HG03039 (cell line): Measurements from ENCODE around the gene ARID5B.

Experiments used
- ATAC-seq: cut with Tn5 transposase; IDR thresholded peaks from one replicate; pipeline ENCODE4 v1.9.1; 2021; ENCODE audit warnings: mild to moderate bottlenecking, moderate library complexity; ENCODE audit not compliant: unreplicated experiment

ARID5B gene

GRCh38 chr10:62113680-62114079, 212.2 kb downstream of the ARID5B start:
- ATAC-seq, result no peak

- ATAC-seq, result no peak
Measured at GRCh38 chr10:62115321-62115720, 213.8 kb downstream of the ARID5B start.

- ATAC-seq, result no peak
Measured at GRCh38 chr10:62115842-62116241, 214.3 kb downstream of the ARID5B start.

- ATAC-seq, result no peak
Measured at GRCh38 chr10:62116896-62117295, 215.4 kb downstream of the ARID5B start.

- ATAC-seq, result no peak
Measured at GRCh38 chr10:62121187-62121530, 219.7 kb downstream of the ARID5B start.

GRCh38 chr10:62127975-62128374, 226.5 kb downstream of the ARID5B start:
- no peak for ATAC-seq

GRCh38 chr10:62130948-62131347, 229.4 kb downstream of the ARID5B start:
- no peak for ATAC-seq

GRCh38 chr10:62131724-62132123, 230.2 kb downstream of the ARID5B start:
- ATAC-seq, result no peak

- ATAC-seq, result peak; percentile 64
Measured at GRCh38 chr10:62133618-62134017, 232.1 kb downstream of the ARID5B start.

- ATAC-seq, result no peak
Measured at GRCh38 chr10:62136931-62137330, 235.4 kb downstream of the ARID5B start.
